Activated naive CD8-positive, alpha-beta T cell treated with anti-CD3 and anti-CD28 coated beads, Interleukin-2, amount 50 U/mL, for 16 hours (primary cell): ENCODE measurements around the gene AATK.

ENCODE experiments used
- DNase-seq: peaks from one replicate; pipeline ENCODE4 v3.0.0-alpha.2; 2020; ENCODE audit warnings: low read depth, low spot score

AATK gene

GRCh38 chr17:81073967-81074839, 91.8 kb downstream of the AATK start:
- no peak for DNase-seq

GRCh38 chr17:81071761-81072741, 94.0 kb downstream of the AATK start:
- DNase-seq: no peak

- no peak for DNase-seq
Observed at GRCh38 chr17:81070541-81071246, 95.3 kb downstream of the AATK start.

GRCh38 chr17:81069135-81069645, 96.8 kb downstream of the AATK start:
- DNase-seq: no peak

- DNase-seq: no peak
Observed at GRCh38 chr17:81068411-81069134, 97.4 kb downstream of the AATK start.

GRCh38 chr17:81067391-81067811, 98.6 kb downstream of the AATK start:
- no peak for DNase-seq
